ENCODE data around the gene PKD2L1. TPM values are rescaled to one million over a fixed set of nuclear protein-coding genes. Genes with fewer than 3 reads are reported as not detected.

PKD2L1 gene
- total and polyA plus RNA-seq, 10 of the 15 experiments (the other 5 are each of a cell fraction or from before 2014, with no cell fraction given), result 0.05 to 0.17 (median 0.08) TPM; not detected in 6

GRCh38 chr10:100267239-100268104 is 62.6 kb downstream of the PKD2L1 start, which contains the start of gene CWF19L1 (continued):
- TF ChIP-seq ZBTB40 (IDR thresholded peaks at IDR 0.05; ENCODE audit: borderline replicate concordance), result peak; percentile 31; the same call in 1 of the 2 replicates
- TF ChIP-seq, protein P1, sequence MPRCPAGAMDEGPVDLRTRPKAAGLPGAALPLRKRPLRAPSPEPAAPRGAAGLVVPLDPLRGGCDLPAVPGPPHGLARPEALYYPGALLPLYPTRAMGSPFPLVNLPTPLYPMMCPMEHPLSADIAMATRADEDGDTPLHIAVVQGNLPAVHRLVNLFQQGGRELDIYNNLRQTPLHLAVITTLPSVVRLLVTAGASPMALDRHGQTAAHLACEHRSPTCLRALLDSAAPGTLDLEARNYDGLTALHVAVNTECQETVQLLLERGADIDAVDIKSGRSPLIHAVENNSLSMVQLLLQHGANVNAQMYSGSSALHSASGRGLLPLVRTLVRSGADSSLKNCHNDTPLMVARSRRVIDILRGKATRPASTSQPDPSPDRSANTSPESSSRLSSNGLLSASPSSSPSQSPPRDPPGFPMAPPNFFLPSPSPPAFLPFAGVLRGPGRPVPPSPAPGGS (IDR thresholded peaks at IDR 0.05; ENCODE audit: borderline replicate concordance, insufficient read depth, low read depth, low read length, poor library complexity, severe bottlenecking), result no peak
- TF ChIP-seq PBX3 (IDR thresholded peaks at IDR 0.05; ENCODE audit: insufficient replicate concordance, low read depth, low read length), result no peak
- TF ChIP-seq CREB1 (IDR thresholded peaks at IDR 0.05; ENCODE audit: low read depth), result peak; percentile 98
- TF ChIP-seq SIN3A (IDR thresholded peaks at IDR 0.05; ENCODE audit: low read depth, low read length), result peak; percentile 79; the same call in 1 of the 2 replicates
- 0 out of 2 replicates have a peak, but pooled peaks have one; percentile 33 for TF ChIP-seq SMARCA5 (IDR thresholded peaks at IDR 0.05)
- peak; percentile 82 for TF ChIP-seq TAF1 (IDR thresholded peaks at IDR 0.05; ENCODE audit: borderline replicate concordance, low read depth, low read length)
- TF ChIP-seq STAT1 (conservative IDR thresholded peaks at IDR 0.05), result no peak
- 0 out of 2 replicates have a peak, but pooled peaks have one; percentile 53 for TF ChIP-seq MLLT1 (IDR thresholded peaks at IDR 0.05)
- TF ChIP-seq USF1 (IDR thresholded peaks at IDR 0.05; ENCODE audit: borderline replicate concordance, extremely low read length, insufficient read depth, low read depth, low read length), result no peak
- peak in 1 of 2 experiments; percentile 25; a peak in 1 of 4 replicates for TF ChIP-seq EP300 (IDR thresholded peaks at IDR 0.05; ENCODE audit: borderline replicate concordance in 1 of 2, control insufficient read depth in 1 of 2, low read depth in 2 of 2, low read length in 2 of 2)
- no peak for TF ChIP-seq ZNF622 (IDR thresholded peaks at IDR 0.05)
- TF ChIP-seq NKRF (conservative IDR thresholded peaks at IDR 0.05), result peak; percentile 61
- peak; percentile 84 for TF ChIP-seq POLR2A (IDR thresholded peaks at IDR 0.05; ENCODE audit: low read depth, low read length)
- TF ChIP-seq IKZF1 (conservative IDR thresholded peaks at IDR 0.05), result peak; percentile 99
- no peak for TF ChIP-seq CHD2 (IDR thresholded peaks at IDR 0.05; ENCODE audit: borderline replicate concordance, low read depth, low read length)
